ENCODE measurements around the gene MFSD6.
"Not testable (repeated sequence)": the region's sequence is repeated elsewhere in the genome, so short reads cannot be mapped to it uniquely, and the experiment has no call there.

MFSD6 gene

DNA sequence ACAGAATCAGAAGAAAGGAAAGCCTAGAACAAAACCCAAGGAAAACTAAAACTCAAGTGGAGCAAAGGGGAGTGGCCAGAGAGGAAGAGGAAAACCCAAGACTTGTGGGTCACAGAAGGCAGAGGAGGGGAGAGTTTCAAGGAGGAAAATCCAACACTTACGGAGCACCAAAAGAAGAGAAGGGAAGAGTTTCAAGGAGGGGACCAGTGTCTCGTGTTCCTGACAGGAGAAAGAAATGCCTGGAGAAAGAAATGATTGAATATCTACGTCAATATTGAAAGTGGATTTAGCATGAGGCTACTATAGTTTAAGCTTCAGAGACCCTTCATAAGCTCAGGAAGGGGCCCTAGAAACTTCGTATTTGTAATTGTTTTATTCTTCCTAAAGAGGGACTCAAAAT, 1.4 kb upstream of the MFSD6 start:
- no peak for DNase-seq

- DNase-seq, result no peak
Measured at GRCh38 chr2:190407246-190407661, 901 bp upstream of the MFSD6 start.

- DNase-seq, result peak; percentile 79
Measured at GRCh38 chr2:190408538-190409271, 550 bp downstream of the MFSD6 start.

DNA sequence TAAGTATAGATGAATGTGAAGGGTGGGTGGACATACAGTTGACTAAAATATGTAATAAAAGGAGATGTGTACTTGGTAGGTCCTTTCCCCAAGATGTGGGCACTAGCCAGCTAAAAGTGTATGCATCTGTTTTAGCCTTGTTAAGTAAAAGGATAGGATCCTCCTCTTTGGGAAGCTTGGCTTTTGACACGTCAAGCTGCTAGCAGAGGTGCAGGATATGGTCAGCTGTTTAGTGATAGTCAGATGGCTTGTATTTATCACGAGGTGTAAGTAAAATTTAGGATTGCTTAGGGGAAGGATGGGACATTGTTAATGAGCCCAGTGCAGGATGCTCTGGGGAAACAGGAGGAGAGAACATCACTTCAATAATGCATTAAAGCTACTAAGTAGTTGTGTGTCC, 1.5 kb downstream of the MFSD6 start:
- DNase-seq, result no peak

DNA sequence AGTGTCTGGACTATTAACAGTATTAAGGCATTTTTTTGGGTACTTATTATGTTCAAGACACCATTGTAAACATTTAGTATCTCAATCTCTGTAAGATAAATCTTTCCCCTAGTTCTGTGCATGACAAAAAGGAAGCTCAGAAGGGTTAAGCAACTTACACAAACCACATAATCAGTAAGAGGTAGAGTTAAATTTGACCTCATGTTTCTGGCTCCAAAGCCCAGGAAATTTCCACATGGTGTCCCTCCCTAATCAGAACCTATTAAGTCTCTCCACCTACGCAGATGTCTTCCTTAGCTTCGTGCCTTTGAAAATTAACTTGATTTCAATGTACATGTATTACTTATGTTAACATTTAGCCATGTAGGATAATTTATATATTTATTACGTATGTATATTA, 2.0 kb downstream of the MFSD6 start:
- no peak for DNase-seq

- no peak for DNase-seq
Measured at GRCh38 chr2:190412966-190413365, 4.8 kb downstream of the MFSD6 start.

DNA sequence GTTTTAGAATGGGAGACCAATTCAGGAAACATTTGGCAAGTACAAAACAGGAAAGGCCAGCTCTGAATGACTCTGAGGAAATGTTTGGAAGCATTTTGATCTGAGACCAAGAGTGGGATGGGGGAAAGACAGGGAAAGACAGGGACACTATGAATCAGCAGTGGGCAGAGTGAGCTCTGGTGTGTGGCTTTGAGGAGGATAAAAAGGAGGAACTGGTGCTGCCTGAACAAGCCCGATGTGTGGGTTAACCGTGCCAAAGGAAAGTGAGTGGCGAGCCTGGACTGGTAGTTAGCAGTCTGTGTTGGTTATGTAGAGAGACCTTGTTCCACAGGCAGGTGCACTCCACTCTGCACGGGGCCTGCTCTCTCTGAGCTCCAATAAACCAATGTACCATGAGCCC, 5.3 kb downstream of the MFSD6 start:
- no peak for DNase-seq

DNA sequence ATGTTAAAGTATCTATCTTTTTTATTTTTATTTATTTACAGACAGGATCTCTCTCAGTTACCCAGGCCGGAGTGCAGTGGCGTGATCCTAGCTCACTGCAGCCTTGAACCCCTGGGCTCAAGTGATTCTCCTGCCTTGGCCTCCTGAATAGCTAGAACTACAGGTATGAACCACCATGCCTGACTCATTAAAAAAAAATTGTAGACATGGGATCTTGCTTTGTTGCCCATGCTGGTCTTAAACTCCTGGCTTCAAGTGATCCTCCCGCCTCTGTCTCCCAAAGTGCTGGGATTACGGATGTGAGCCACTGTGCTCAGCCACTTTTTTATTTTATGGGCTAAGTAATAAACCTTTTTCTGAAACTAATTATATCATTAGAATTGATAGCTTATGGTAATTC, 7.1 kb downstream of the MFSD6 start:
- DNase-seq, result no peak

DNA sequence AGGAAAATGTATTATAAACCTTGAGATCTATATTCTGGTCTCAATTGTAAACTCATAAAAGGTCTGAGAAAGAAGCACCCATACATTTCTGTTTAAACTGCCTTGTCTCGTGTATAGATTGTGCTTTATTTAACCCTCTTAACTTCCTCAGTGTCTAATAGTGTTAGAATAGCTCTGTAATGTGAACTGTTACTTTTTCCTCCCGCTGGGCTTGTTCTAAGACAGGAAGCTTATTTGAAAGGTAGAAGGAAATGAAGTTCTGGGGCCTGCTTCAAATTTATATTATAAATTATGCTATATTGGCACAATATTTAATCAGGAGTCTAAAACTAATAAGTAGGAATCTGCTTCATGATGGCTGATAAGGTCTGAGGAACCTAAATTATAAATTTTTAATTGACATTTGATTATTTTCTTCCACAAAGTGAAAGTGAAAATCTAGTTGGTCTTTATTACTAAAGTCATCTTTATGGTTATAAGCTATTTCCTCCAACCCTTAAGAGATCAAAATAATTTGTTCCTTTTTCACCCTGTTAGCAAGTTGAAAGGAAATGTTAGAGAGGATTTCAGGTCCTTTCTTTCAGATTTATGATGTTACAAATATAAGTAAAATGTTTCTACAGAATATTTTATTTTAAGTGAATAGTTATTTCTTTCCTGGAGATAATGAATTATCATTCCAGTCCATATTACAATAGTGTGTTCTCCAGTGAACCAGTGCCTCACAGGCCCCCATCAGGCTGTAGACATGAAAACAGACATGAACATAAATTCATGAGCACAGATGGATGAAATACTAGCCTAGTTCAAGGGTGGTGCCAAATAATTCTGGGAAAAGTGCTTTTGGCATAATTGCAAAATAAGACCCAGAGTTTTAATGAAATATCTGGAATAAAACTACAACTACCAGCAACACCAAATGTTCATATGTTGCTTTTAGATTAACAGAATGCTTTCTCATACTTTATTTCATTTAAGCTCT, 7.9 kb downstream of the MFSD6 start:
- DNase-seq, result no peak

GRCh38 chr2:190417045-190417842, 9.1 kb downstream of the MFSD6 start:
- DNase-seq, result no peak

DNA sequence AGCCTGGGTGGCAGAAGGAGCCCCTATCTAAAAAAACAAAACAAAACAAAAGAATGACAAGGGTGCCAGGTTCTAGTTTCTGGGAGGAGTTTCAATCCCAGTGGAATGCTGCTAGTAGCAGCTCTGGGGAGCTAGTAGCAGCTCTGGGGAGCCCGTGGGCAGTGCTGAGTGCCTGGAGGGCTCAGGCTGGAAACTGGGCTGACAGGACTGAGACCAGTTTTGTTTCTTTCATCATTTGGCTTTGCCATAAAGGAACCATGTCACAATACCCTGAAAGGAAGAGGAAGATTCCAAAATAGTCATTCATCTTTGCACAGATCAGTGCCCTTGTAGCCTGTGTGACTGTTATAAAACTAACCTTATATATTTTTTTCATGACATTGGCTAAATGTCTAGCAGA, 10.6 kb downstream of the MFSD6 start:
- DNase-seq, result no peak

GRCh38 chr2:190420801-190421200, 12.6 kb downstream of the MFSD6 start:
- DNase-seq, result no peak

GRCh38 chr2:190425221-190425866, 17.2 kb downstream of the MFSD6 start:
- no peak for DNase-seq

- DNase-seq, result no peak
Measured at GRCh38 chr2:190425883-190426658, 17.9 kb downstream of the MFSD6 start.

GRCh38 chr2:190430866-190431265, 22.7 kb downstream of the MFSD6 start:
- not testable (repeated sequence) for DNase-seq

DNA sequence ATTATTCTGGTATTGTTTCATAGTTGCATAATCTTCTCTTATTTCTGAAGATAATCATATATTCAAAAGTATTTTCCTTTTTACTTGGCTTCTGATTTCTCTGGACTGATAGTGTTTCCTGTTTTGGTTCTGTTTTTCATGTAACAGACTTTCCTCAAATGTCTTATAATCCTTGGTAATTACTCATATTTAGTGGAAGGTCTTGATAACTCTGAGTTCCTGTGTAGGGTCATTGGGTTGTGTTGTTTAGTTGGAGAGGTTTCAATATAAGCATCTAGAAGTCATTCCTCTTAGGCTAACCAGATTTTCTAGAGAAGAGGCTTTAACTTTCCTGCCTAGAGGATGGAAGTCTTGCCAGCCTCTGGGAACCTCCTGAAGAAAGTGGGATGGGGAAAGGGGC, 23.8 kb downstream of the MFSD6 start:
- DNase-seq, result no peak

- no peak for DNase-seq
Measured at GRCh38 chr2:190432567-190433231, 24.5 kb downstream of the MFSD6 start.

DNA sequence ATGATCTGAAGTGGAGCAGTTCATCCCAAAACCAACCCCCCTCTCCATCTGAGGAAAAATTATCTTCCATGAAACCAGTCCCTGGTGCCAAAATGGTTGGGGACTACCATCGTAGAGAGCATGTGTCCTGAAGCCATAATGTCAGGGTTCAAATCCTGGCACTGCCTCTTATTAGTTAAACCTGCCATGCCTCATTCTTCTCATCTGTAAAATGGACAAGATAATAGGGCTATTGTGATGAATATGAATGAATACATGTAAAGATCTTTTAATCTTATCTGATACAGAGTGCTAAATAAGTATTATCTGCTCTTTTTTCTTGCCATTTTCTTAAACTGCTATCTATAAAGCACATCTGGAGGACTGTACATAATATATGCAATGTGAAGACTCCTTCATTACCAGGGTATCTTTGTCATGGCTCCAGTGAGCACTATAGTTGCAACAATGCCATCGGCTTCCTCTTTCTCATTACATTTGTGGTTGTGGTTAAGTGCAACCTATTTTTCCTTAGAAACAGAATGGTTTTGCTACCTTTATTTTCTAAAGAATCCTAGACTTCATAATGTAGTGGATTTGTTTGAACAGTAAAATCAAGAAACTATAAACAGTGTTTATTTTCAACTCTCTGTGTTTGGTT, 27.0 kb downstream of the MFSD6 start:
- no peak for DNase-seq

DNA sequence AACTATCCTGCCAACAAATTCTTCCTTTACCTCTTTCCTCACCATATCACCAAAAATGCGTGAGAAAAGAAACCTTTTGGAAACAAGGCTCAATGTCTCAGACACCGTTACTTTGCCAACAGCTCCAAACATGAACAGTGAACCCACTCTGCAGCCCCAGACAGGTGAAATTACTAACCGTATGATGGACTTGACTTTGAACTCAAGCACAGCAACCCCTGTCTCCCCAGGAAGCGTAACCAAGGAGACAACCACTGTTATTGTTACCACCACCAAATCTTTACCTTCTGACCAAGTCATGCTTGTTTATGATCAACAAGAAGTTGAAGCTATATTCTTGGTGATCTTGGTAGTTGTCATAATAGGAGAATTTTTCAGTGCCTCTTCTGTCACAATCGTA, 28.4 kb downstream of the MFSD6 start:
- no peak for DNase-seq

DNA sequence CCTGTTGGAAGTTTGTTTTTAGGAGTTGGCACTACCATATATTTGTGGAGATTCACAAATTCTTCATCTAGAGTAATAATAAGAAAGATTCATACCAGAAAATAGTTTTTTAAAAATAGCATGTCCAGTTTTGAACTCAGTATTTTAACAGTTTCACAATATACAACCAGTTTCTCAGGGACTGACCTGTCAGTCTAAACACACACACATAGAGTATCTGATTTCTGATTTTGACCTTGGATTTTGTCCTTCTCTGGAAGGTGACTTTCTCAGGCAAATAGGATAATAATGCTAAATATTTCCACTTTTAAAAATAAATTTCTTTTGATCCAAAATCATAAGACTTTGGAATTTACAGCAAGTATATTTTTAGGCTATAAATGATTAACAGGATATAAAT, 32.0 kb downstream of the MFSD6 start:
- no peak for DNase-seq

GRCh38 chr2:190441564-190441963, 33.4 kb downstream of the MFSD6 start:
- DNase-seq, result no peak

Measured in activated CD4-positive, alpha-beta T cell treated with anti-CD3 and anti-CD28 coated beads for 4 hours (primary cell).